ENCODE measurements around the gene POLD2. TPM values are rescaled to one million over a fixed set of nuclear protein-coding genes. Genes with fewer than 3 reads are reported as not detected.

Gene POLD2
- total RNA-seq, 1 experiment from 2014 or later, result 154 TPM

GRCh38 chr7:44149571-44150465 is 26.5 kb upstream of the POLD2 start:
- H3K4me1 Mint-ChIP-seq, result peaks cover 21% of the 10 kb centered on the region
- H3K27me3 Mint-ChIP-seq (ENCODE audit: low read depth), result peaks cover 23% of the 10 kb centered on the region
- DNase-seq (ENCODE audit: low spot score), result no peak
- TF ChIP-seq MYBL2 (CRISPR knock-in tag; IDR thresholded peaks at IDR 0.05), result no peak
- H3K9me3 Mint-ChIP-seq, result no peaks in the 10 kb centered on the region
- POLR2A ChIA-PET, result no interaction called here
- CTCF ChIA-PET, result interaction anchor here (1.4 kb wide), 1 partner anchor 77 kb away, joined by 4 read pairs; no protein-coding TSS in a partner anchor
- H3K27ac Mint-ChIP-seq, result no peak overlapping the region
- H3K36me3 Mint-ChIP-seq, result no peaks in the 10 kb centered on the region
- H3K4me3 Mint-ChIP-seq, result no peak overlapping the region
- ATAC-seq, result no peak

GRCh38 chr7:44148961-44149536 is 25.7 kb upstream of the POLD2 start:
- ATAC-seq (no peak), DNase-seq (ENCODE audit: low spot score) (no peak)
- Mint-ChIP-seq H3K4me3 (no peak overlapping the region), H3K4me1 (peaks cover 21% of the 10 kb centered on the region), H3K27ac (no peak overlapping the region), H3K9me3 (no peaks in the 10 kb centered on the region), H3K27me3 (ENCODE audit: low read depth) (peaks cover 31% of the 10 kb centered on the region), H3K36me3 (no peaks in the 10 kb centered on the region)
- no peak for TF ChIP-seq ZBTB43 (CRISPR knock-in tag; IDR thresholded peaks at IDR 0.05)
- no peak for TF ChIP-seq AFF4 (CRISPR knock-in tag; IDR thresholded peaks at IDR 0.05; ENCODE audit: borderline replicate concordance)
- TF ChIP-seq NR3C1 (CRISPR knock-in tag; conservative IDR thresholded peaks at IDR 0.05; ENCODE audit: low read depth), result no peak
- TF ChIP-seq ELF4 (CRISPR knock-in tag; IDR thresholded peaks at IDR 0.05; ENCODE audit: low read depth), result no peak
- no peak for TF ChIP-seq GABPB1 (CRISPR knock-in tag; IDR thresholded peaks at IDR 0.05)
- no peak for TF ChIP-seq GRHL2 (CRISPR knock-in tag; IDR thresholded peaks at IDR 0.05; ENCODE audit: insufficient replicate concordance, severe bottlenecking)
- TF ChIP-seq ZNF671 (CRISPR knock-in tag; IDR thresholded peaks at IDR 0.05), result no peak
- no peak for TF ChIP-seq HMGXB4 (CRISPR knock-in tag; IDR thresholded peaks at IDR 0.05)
- no peak for TF ChIP-seq ZNF425 (CRISPR knock-in tag; conservative IDR thresholded peaks at IDR 0.05)
- TF ChIP-seq ETV6 (CRISPR knock-in tag; IDR thresholded peaks at IDR 0.05), result no peak
- no peak for TF ChIP-seq E2F5 (CRISPR knock-in tag; IDR thresholded peaks at IDR 0.05)
- no peak for TF ChIP-seq ZNF138 (CRISPR knock-in tag; conservative IDR thresholded peaks at IDR 0.05)
- no peak for TF ChIP-seq FOXP1 (CRISPR knock-in tag; IDR thresholded peaks at IDR 0.05; ENCODE audit: borderline replicate concordance)
- ChIA-PET CTCF (no interaction called here), POLR2A (no interaction called here)

Measured in WTC11 (cell line).